Measurements from ENCODE around the gene AGAP1. TPM values are rescaled to one million over a fixed set of nuclear protein-coding genes. Genes with fewer than 3 reads are reported as not detected.
"Not testable (repeated sequence)": the region's sequence is repeated elsewhere in the genome, so short reads cannot be mapped to it uniquely, and the experiment has no call there.

AGAP1 gene
- total RNA-seq, 1 experiment from 2014 or later = 25.8 TPM

DNA sequence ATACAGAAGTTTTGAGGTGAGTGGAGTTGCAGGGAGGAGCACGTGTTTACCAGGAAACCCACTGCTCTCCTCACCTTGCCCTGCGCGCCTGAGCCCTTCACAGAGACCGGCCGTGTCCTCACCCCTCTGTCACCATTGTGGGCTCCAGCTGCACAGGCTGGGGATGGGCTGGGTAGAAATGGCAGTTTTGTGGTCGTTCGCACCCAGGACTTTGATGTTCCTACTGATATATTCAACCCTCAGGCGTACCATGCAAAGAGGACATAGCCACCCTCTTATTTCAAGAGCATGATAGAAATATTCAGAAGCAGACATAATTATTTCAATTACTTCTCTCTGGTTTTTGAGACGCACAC, 596.2 kb downstream of the AGAP1 start:
- no peak overlapping the region for H2BK12ac ChIP-seq (ENCODE audit: insufficient read length, low read depth, low read length)
- TF ChIP-seq, protein P1, sequence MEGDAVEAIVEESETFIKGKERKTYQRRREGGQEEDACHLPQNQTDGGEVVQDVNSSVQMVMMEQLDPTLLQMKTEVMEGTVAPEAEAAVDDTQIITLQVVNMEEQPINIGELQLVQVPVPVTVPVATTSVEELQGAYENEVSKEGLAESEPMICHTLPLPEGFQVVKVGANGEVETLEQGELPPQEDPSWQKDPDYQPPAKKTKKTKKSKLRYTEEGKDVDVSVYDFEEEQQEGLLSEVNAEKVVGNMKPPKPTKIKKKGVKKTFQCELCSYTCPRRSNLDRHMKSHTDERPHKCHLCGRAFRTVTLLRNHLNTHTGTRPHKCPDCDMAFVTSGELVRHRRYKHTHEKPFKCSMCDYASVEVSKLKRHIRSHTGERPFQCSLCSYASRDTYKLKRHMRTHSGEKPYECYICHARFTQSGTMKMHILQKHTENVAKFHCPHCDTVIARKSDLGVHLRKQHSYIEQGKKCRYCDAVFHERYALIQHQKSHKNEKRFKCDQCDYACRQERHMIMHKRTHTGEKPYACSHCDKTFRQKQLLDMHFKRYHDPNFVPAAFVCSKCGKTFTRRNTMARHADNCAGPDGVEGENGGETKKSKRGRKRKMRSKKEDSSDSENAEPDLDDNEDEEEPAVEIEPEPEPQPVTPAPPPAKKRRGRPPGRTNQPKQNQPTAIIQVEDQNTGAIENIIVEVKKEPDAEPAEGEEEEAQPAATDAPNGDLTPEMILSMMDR (conservative IDR thresholded peaks at IDR 0.05) = no peak
- no peak overlapping the region for H3K56ac ChIP-seq (ENCODE audit: insufficient read length, low read depth, low read length)
- no peak overlapping the region for H4K8ac ChIP-seq (replicated peaks; ENCODE audit: insufficient read length, low read depth, low read length)
- no peak overlapping the region for H3K9ac ChIP-seq (ENCODE audit: extremely low read depth, insufficient read length, low read length)
- H4K20me1 ChIP-seq (ENCODE audit: control insufficient read depth, insufficient read depth, insufficient read length) = no peaks in the 10 kb centered on the region
- no peak overlapping the region for H2AFZ ChIP-seq (ENCODE audit: low read length)
- peaks cover 22% of the 10 kb centered on the region for H3K4me1 ChIP-seq (ENCODE audit: insufficient read depth, low read length)
- H4K91ac ChIP-seq (ENCODE audit: insufficient read length, low read depth, low read length) = no peak overlapping the region
- no peak overlapping the region for H3K23ac ChIP-seq (ENCODE audit: insufficient read length, low read depth, low read length)
- H3K27me3 ChIP-seq (ENCODE audit: insufficient read depth, low read length) = no peaks in the 10 kb centered on the region
- no peaks in the 10 kb centered on the region for H3K9me3 ChIP-seq (ENCODE audit: control insufficient read depth, low read depth, low read length)
- H3K79me1 ChIP-seq (ENCODE audit: insufficient read depth, low read depth, low read length, poor library complexity, severe bottlenecking) = no peaks in the 10 kb centered on the region
- Mint-ChIP-seq H3K27ac (no peak overlapping the region), H3K4me1 (peaks cover 44 to 53% of the 10 kb centered on the region in 2 experiments), H3K4me3 (no peak overlapping the region), H3K9me3 (no peaks in the 10 kb centered on the region), H3K36me3 (ENCODE audit: insufficient read depth in 1 of 3, low read depth in 3 of 3) (no peaks in the 10 kb centered on the region; a peak in 1 of 7 replicates), H3K27me3 (ENCODE audit: low read depth) (peaks cover 25% of the 10 kb centered on the region)
- H3K14ac ChIP-seq (ENCODE audit: insufficient read depth, low read length) = no peak overlapping the region
- H3K4ac ChIP-seq (ENCODE audit: low read depth, low read length) = no peak overlapping the region
- H3K23me2 ChIP-seq (ENCODE audit: insufficient read length, low read depth, low read length, poor library complexity, severe bottlenecking) = no peaks in the 10 kb centered on the region
- no peak overlapping the region for H2BK120ac ChIP-seq (ENCODE audit: low read depth, low read length, poor library complexity, severe bottlenecking)
- no peak overlapping the region for H2BK5ac ChIP-seq (ENCODE audit: insufficient read length, low read length)
- DNase-seq = no peak
- H3K79me2 ChIP-seq (ENCODE audit: insufficient read depth, low read length) = no peaks in the 10 kb centered on the region
- no peak overlapping the region for H3T11ph ChIP-seq (ENCODE audit: low read length)
- no peak overlapping the region for H2AK5ac ChIP-seq (ENCODE audit: insufficient read length, low read length)
- H2BK15ac ChIP-seq (ENCODE audit: low read depth, low read length) = no peak overlapping the region
- no peak overlapping the region for H3K27ac ChIP-seq (ENCODE audit: insufficient read length, low read depth, low read length)
- no CpG with 5 or more reads among the region's 9 CpGs for WGBS (ENCODE audit: extremely low coverage, insufficient read length, low lambda C conversion rate)
- H3K18ac ChIP-seq (ENCODE audit: insufficient read length, low read depth, low read length) = no peak overlapping the region
- no peak overlapping the region for H2BK20ac ChIP-seq (ENCODE audit: low read depth, low read length, poor library complexity, severe bottlenecking)
- no peak overlapping the region for H3K4me2 ChIP-seq (ENCODE audit: insufficient read depth, insufficient read length, low read length)
- H4K5ac ChIP-seq (ENCODE audit: insufficient read length, low read depth, low read length) = no peak overlapping the region

GRCh38 chr2:236090826-236091225, 597.0 kb downstream of the AGAP1 start:
- H2AK5ac ChIP-seq (ENCODE audit: insufficient read length, low read length); H3K79me1 ChIP-seq (ENCODE audit: insufficient read depth, low read depth, low read length, poor library complexity, severe bottlenecking); H3K9ac ChIP-seq (ENCODE audit: extremely low read depth, insufficient read length, low read length); H3K36me3 Mint-ChIP-seq (ENCODE audit: insufficient read depth in 1 of 3, low read depth in 3 of 3); H2BK20ac ChIP-seq (ENCODE audit: low read depth, low read length, poor library complexity, severe bottlenecking); H2BK12ac ChIP-seq (ENCODE audit: insufficient read length, low read depth, low read length); H4K5ac ChIP-seq (ENCODE audit: insufficient read length, low read depth, low read length); H3K9me3 ChIP-seq (ENCODE audit: control insufficient read depth, low read depth, low read length); H3K9me3 Mint-ChIP-seq; H3K56ac ChIP-seq (ENCODE audit: insufficient read length, low read depth, low read length); H3K27ac ChIP-seq (ENCODE audit: insufficient read length, low read depth, low read length); DNase-seq; H4K91ac ChIP-seq (ENCODE audit: insufficient read length, low read depth, low read length); H3T11ph ChIP-seq (ENCODE audit: low read length); H3K4ac ChIP-seq (ENCODE audit: low read depth, low read length); H3K27me3 ChIP-seq (ENCODE audit: insufficient read depth, low read length); H4K8ac ChIP-seq (replicated peaks; ENCODE audit: insufficient read length, low read depth, low read length); H2AFZ ChIP-seq (ENCODE audit: low read length); H3K79me2 ChIP-seq (ENCODE audit: insufficient read depth, low read length); H3K23ac ChIP-seq (ENCODE audit: insufficient read length, low read depth, low read length); H3K4me2 ChIP-seq (ENCODE audit: insufficient read depth, insufficient read length, low read length); H3K14ac ChIP-seq (ENCODE audit: insufficient read depth, low read length); H3K27ac Mint-ChIP-seq; H3K23me2 ChIP-seq (ENCODE audit: insufficient read length, low read depth, low read length, poor library complexity, severe bottlenecking); H2BK15ac ChIP-seq (ENCODE audit: low read depth, low read length); H4K20me1 ChIP-seq (ENCODE audit: control insufficient read depth, insufficient read depth, insufficient read length); H2BK120ac ChIP-seq (ENCODE audit: low read depth, low read length, poor library complexity, severe bottlenecking); H3K4me3 Mint-ChIP-seq; H2BK5ac ChIP-seq (ENCODE audit: insufficient read length, low read length); H3K18ac ChIP-seq (ENCODE audit: insufficient read length, low read depth, low read length): not testable (repeated sequence)
- Mint-ChIP-seq H3K27me3 (ENCODE audit: low read depth) (peaks cover 25% of the 10 kb centered on the region), H3K4me1 (peaks cover 37 to 46% of the 10 kb centered on the region in 2 experiments)
- H3K4me1 ChIP-seq (ENCODE audit: insufficient read depth, low read length) = peaks cover 16% of the 10 kb centered on the region
- no CpG with 5 or more reads among the region's 16 CpGs for WGBS (ENCODE audit: extremely low coverage, insufficient read length, low lambda C conversion rate)

Measured in H9 (cell line).